Activated naive CD8-positive, alpha-beta T cell treated with anti-CD3 and anti-CD28 coated beads, Interleukin-2, amount 50 U/mL, for 24 hours (primary cell): ENCODE data around the gene LNP1.

Experiments
- ATAC-seq: fragments of 150-1000 bp; cut with Tn5 transposase; one replicate; pipeline ENCODE4 v1.10.0; 2021
- DNase-seq: peaks from one replicate; pipeline ENCODE4 v3.0.0; 2021
- H3K27ac Mint-ChIP-seq: one replicate; pipeline ENCODE4 v1.8.0; 2021; ENCODE audit warnings: mild to moderate bottlenecking, mixed read lengths
- H3K27me3 Mint-ChIP-seq: one replicate; pipeline ENCODE4 v1.8.0; 2021; ENCODE audit warnings: mixed read lengths
- H3K36me3 Mint-ChIP-seq: one replicate; pipeline ENCODE4 v1.8.0; 2021; ENCODE audit warnings: low read depth, mixed read lengths
- H3K4me1 Mint-ChIP-seq: one replicate; pipeline ENCODE4 v1.8.0; 2021; ENCODE audit warnings: mixed read lengths
- H3K4me3 Mint-ChIP-seq: one replicate; pipeline ENCODE4 v1.8.0; 2021; ENCODE audit warnings: mild to moderate bottlenecking, moderate library complexity, mixed read lengths
- H3K9me3 Mint-ChIP-seq: one replicate; pipeline ENCODE4 v1.8.0; 2021; ENCODE audit warnings: mixed read lengths

The LNP1 gene

GRCh38 chr3:100384733-100385525 lies 16.4 kb upstream of the LNP1 start:
- H3K27me3 Mint-ChIP-seq, result no peaks in the 10 kb centered on the region
- H3K36me3 Mint-ChIP-seq, result peaks cover 64% of the 10 kb centered on the region
- H3K9me3 Mint-ChIP-seq, result peaks cover 10% of the 10 kb centered on the region
- H3K4me1 Mint-ChIP-seq, result peaks cover 11% of the 10 kb centered on the region
- no peak for ATAC-seq
- H3K4me3 Mint-ChIP-seq, result no peak overlapping the region
- no peak overlapping the region for H3K27ac Mint-ChIP-seq
- no peak for DNase-seq

- H3K27ac Mint-ChIP-seq, result no peak overlapping the region
- peaks cover 11% of the 10 kb centered on the region for H3K4me1 Mint-ChIP-seq
- H3K9me3 Mint-ChIP-seq, result peaks cover 13% of the 10 kb centered on the region
- H3K27me3 Mint-ChIP-seq, result no peaks in the 10 kb centered on the region
- no peak for ATAC-seq
- H3K36me3 Mint-ChIP-seq, result peaks cover 60% of the 10 kb centered on the region
- no peak overlapping the region for H3K4me3 Mint-ChIP-seq
- DNase-seq, result no peak
These were observed 14.8 kb upstream of the LNP1 start for GRCh38 chr3:100386437-100387074.

- no peak for ATAC-seq
- Mint-ChIP-seq H3K4me3 (no peak overlapping the region), H3K27me3 (no peaks in the 10 kb centered on the region), H3K27ac (no peak overlapping the region), H3K4me1 (peaks cover 19% of the 10 kb centered on the region), H3K9me3 (peaks cover 13% of the 10 kb centered on the region), H3K36me3 (peaks cover 55% of the 10 kb centered on the region)
- DNase-seq, result no peak
These were observed 12.3 kb upstream of the LNP1 start for GRCh38 chr3:100389025-100389424.

- no peak for ATAC-seq
- Mint-ChIP-seq H3K27me3 (no peaks in the 10 kb centered on the region), H3K9me3 (no peaks in the 10 kb centered on the region), H3K27ac (peak overlapping the region; percentile 65), H3K36me3 (peaks cover 40% of the 10 kb centered on the region), H3K4me3 (peak overlapping the region; percentile 17), H3K4me1 (peaks cover 54% of the 10 kb centered on the region)
- DNase-seq, result no peak
These were observed 5.5 kb upstream of the LNP1 start for GRCh38 chr3:100395679-100396431.

GRCh38 chr3:100396967-100397366 lies 4.4 kb upstream of the LNP1 start:
- Mint-ChIP-seq H3K36me3 (peaks cover 41% of the 10 kb centered on the region), H3K27me3 (no peaks in the 10 kb centered on the region), H3K4me1 (peaks cover 60% of the 10 kb centered on the region), H3K9me3 (no peaks in the 10 kb centered on the region), H3K27ac (no peak overlapping the region), H3K4me3 (no peak overlapping the region)
- ATAC-seq, result no peak
- DNase-seq, result no peak

- Mint-ChIP-seq H3K36me3 (peaks cover 34% of the 10 kb centered on the region), H3K4me1 (peaks cover 74% of the 10 kb centered on the region), H3K9me3 (peaks cover 3% of the 10 kb centered on the region), H3K27me3 (no peaks in the 10 kb centered on the region), H3K4me3 (peak overlapping the region; percentile 96), H3K27ac (peak overlapping the region; percentile 86)
- ATAC-seq (no peak), DNase-seq (no peak)
These were observed 1.8 kb upstream of the LNP1 start for GRCh38 chr3:100399341-100400071.

GRCh38 chr3:100400419-100400779 lies 940 bp upstream of the LNP1 start:
- Mint-ChIP-seq H3K27me3 (no peaks in the 10 kb centered on the region), H3K4me1 (peaks cover 76% of the 10 kb centered on the region), H3K4me3 (peak overlapping the region; percentile 96), H3K9me3 (peaks cover 4% of the 10 kb centered on the region), H3K27ac (peak overlapping the region; percentile 86), H3K36me3 (peaks cover 36% of the 10 kb centered on the region)
- DNase-seq (peak; percentile 42), ATAC-seq (peak; percentile 25)

GRCh38 chr3:100401674-100402041 lies 319 bp downstream of the LNP1 start:
- peaks cover 4% of the 10 kb centered on the region for H3K9me3 Mint-ChIP-seq
- H3K36me3 Mint-ChIP-seq, result peaks cover 31% of the 10 kb centered on the region
- DNase-seq (peak; percentile 58), ATAC-seq (peak; percentile 29)
- peak overlapping the region; percentile 98 for H3K27ac Mint-ChIP-seq
- no peaks in the 10 kb centered on the region for H3K27me3 Mint-ChIP-seq
- peak overlapping the region; percentile 96 for H3K4me3 Mint-ChIP-seq
- H3K4me1 Mint-ChIP-seq, result peaks cover 68% of the 10 kb centered on the region

GRCh38 chr3:100402256-100402655 lies 917 bp downstream of the LNP1 start:
- no peak for ATAC-seq
- Mint-ChIP-seq H3K27ac (peak overlapping the region; percentile 98), H3K27me3 (no peaks in the 10 kb centered on the region), H3K9me3 (peaks cover 5% of the 10 kb centered on the region), H3K4me1 (peaks cover 62% of the 10 kb centered on the region), H3K36me3 (peaks cover 33% of the 10 kb centered on the region), H3K4me3 (peak overlapping the region; percentile 96)
- no peak for DNase-seq

- H3K36me3 Mint-ChIP-seq, result peaks cover 36% of the 10 kb centered on the region
- no peak overlapping the region for H3K27ac Mint-ChIP-seq
- no peak for ATAC-seq
- H3K4me1 Mint-ChIP-seq, result peaks cover 56% of the 10 kb centered on the region
- H3K9me3 Mint-ChIP-seq, result peaks cover 12% of the 10 kb centered on the region
- peak overlapping the region; percentile 96 for H3K4me3 Mint-ChIP-seq
- no peak for DNase-seq
- H3K27me3 Mint-ChIP-seq, result no peaks in the 10 kb centered on the region
These were observed 1.6 kb downstream of the LNP1 start for GRCh38 chr3:100402891-100403290.

GRCh38 chr3:100403362-100404249 lies 2.3 kb downstream of the LNP1 start:
- H3K36me3 Mint-ChIP-seq, result peaks cover 34% of the 10 kb centered on the region
- ATAC-seq (no peak), DNase-seq (no peak)
- peaks cover 13% of the 10 kb centered on the region for H3K9me3 Mint-ChIP-seq
- H3K4me3 Mint-ChIP-seq, result peak overlapping the region; percentile 96
- peaks cover 51% of the 10 kb centered on the region for H3K4me1 Mint-ChIP-seq
- no peaks in the 10 kb centered on the region for H3K27me3 Mint-ChIP-seq
- no peak overlapping the region for H3K27ac Mint-ChIP-seq

- DNase-seq (no peak), ATAC-seq (no peak)
- peaks cover 31% of the 10 kb centered on the region for H3K36me3 Mint-ChIP-seq
- H3K4me3 Mint-ChIP-seq, result peak overlapping the region; percentile 96
- H3K4me1 Mint-ChIP-seq, result peaks cover 47% of the 10 kb centered on the region
- peaks cover 13% of the 10 kb centered on the region for H3K9me3 Mint-ChIP-seq
- H3K27me3 Mint-ChIP-seq, result no peaks in the 10 kb centered on the region
- H3K27ac Mint-ChIP-seq, result no peak overlapping the region
These were observed 2.9 kb downstream of the LNP1 start for GRCh38 chr3:100404250-100404548.

GRCh38 chr3:100407164-100407563 lies 5.8 kb downstream of the LNP1 start:
- H3K36me3 Mint-ChIP-seq, result peaks cover 35% of the 10 kb centered on the region
- H3K4me3 Mint-ChIP-seq, result no peak overlapping the region
- no peak for DNase-seq
- H3K9me3 Mint-ChIP-seq, result peaks cover 24% of the 10 kb centered on the region
- peaks cover 29% of the 10 kb centered on the region for H3K4me1 Mint-ChIP-seq
- H3K27me3 Mint-ChIP-seq, result no peaks in the 10 kb centered on the region
- ATAC-seq, result no peak
- H3K27ac Mint-ChIP-seq, result no peak overlapping the region
